ENCODE measurements around the gene TCIRG1.

Gene TCIRG1

DNA sequence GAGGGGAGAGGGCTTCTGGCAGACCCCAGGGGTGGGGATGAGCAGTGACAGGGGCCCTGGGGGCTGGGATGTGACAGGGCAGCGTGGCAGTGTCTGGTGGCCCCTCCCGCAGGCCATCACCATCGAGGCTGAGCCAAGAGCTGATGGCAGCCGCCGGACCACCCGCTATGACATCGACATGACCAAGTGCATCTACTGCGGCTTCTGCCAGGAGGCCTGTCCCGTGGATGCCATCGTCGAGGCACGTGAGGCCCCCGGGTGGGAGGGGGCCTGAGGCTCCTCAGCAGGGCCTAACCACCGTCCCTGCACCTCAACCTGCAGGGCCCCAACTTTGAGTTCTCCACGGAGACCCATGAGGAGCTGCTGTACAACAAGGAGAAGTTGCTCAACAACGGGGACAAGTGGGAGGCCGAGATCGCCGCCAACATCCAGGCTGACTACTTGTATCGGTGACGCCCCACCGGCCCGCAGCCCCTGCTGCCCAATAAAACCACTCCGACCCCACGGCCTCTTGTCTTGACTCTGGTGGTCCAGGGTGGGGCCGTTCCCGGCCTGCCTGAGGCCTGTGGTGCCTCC is 2.6 kb upstream of the TCIRG1 start:
- no peak for FAIRE-seq

DNA sequence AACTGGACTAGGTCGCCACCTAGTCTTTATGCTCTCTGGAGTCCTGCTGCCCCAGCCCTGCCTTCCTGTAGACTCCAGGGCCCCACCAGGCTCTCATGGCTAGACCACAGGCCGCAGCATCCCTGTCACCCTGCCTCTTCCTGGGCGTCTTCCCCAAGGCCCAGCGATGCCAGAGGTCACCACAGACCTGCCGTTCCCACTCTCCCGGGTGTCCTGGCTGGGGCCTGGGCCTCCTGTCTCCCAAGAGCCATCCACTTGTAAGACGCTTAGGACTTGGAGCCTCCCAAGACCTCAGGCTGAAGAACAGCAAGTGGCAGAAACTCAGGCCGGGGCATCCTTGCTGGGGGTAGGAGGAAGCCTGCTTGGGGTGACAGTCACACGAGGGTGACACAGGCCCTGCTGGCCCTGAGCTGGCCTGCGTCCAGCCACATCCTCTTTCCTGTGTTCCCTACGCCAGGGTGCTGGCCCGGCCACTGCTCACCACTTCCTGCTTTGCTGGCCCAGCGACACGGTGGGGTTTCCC is 2.0 kb upstream of the TCIRG1 start:
- FAIRE-seq (no peak), DNase-seq (ENCODE audit: insufficient read length, low spot score) (no peak)

More for the DNA sequence above, 2.6 kb upstream of the TCIRG1 start:
- DNase-seq (ENCODE audit: insufficient read length, low spot score), result no peak

DNA sequence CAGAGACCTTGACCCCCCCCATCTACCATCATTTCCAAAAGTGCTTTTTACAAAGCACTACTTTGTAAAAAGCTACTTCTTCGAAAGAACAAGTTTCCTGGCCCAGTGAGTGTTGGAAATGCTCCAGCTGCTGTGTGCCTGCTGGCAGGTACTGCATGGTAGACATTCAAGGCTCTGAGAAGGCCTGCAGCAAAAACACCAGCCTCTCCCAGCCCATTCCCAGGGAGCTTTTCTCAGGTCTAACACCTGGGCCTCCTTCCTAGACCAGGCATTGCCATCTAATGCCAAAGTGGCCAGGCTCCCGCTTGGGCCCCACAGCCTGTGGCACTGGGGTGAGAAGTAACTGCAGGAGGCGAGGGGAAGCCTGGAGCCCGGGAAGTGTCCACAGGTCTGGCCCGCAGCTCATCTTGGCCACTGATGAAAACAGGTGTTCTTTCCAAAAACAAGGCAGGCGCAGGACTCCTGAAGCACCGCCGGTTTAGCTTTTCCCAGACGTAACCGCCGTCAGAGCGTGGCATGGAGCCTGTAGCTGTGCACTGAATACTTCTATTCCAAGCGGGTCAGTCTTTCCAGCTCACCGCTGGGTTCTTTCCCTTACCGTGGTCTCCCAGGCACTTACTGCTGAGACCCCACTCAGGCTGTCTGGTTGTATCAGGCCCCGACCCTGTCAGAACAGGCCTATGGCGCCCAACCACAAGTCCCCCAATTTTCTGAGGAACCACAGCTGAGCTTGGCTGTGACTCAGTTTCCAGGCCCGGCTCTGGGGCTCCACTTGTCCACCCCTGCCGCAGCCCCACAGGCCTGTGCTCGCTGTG is 1.2 kb upstream of the TCIRG1 start:
- FAIRE-seq (no peak), DNase-seq (ENCODE audit: insufficient read length, low spot score) (no peak)

DNA sequence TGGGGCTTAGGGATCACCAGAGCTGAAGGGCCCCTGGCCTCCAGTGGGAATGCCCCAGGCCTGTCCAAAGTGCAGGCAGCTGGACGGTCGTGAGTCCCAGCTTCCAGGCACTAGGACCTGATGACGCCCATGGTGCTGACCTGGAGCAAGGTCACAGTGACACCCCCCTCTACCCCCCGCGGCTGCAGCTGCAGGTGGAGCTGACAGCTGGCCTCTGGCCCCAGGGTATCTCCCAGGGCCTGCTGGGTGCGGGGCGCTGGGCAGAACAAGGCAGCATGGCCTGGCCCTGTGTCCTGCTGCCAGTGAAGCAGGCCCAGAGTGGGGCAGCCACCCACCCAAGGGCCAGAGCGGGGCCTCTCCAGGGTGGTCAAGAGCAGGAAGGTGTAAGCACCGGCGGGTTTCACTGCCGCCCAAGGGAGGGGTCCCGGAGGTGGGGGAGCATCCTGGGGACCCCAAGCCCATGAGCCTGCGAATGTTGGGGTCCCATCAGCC is 553 bp upstream of the TCIRG1 start:
- no peak for FAIRE-seq
- no peak for DNase-seq (ENCODE audit: insufficient read length, low spot score)

DNA sequence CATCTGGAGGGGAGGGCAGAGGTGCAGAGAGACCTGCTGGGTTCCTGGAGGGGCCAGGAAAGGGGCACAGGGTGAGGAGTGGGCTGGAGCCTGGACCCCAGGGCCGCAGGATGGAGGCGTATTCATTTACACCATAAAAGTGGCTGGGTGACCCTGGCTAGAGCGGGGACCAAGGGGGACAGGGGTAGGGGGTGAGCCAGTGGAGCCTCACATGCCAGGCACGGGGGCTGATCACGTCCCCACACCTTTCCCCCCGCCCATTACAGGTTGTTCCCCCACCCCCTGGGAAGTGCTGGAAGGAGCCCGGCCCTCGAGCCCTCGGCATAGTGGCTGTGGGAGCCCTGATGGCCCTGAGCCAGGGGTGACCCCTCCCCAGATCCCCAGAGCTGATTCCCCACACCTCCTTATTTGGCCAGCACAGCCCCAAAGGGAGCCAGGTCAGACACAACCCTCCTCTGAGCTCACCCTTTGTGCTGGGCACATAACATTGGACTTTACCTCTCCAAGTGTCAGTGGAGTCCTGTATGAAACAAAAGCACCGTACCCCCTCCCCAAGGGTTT is 781 bp downstream of the TCIRG1 start:
- FAIRE-seq (peak; percentile 8), DNase-seq (ENCODE audit: insufficient read length, low spot score) (no peak)

DNA sequence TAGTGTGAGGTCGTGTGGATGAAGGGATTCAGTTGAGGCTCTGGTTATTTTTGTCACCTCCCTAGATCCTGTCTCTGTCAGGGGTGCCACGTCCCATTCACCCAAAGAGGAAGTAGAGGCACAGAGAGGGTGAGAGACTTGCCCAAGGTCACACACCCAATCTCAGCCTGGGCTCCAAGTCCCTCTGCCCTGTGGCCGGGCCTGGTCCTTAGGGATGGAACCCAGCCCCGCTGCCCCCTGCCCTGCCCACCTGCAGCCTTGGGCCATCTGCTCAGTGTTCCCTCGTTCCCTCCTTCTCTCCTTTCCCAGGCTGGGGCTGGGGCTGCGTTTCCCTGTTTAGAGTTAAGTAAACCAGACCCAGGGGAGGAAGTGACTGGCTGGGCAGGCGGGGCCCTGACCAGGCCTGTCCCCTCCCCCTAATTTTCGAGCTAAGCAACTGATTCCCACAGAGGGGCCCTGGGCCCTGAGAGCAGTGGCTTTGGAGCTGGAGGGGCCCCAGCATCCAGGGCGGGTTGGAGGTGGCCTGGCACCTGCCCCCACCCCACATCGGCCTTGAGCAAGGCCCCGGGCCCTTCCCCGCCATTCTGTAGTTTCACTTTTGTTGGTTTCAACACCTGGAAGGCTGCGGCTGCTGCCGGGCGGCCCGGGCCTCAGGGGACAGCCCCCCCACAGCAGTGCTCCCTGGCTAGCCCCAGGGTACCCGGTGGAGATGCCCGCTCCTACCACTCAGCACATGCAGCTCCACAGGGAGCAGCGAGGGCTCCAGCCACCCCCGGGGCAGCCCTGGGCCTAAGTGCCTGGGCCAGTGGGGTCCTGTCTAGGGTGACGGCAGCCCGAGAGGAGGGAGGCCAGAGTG is 1.5 kb downstream of the TCIRG1 start:
- FAIRE-seq (peak; percentile 90), DNase-seq (ENCODE audit: insufficient read length, low spot score) (peak; percentile 97)

DNA sequence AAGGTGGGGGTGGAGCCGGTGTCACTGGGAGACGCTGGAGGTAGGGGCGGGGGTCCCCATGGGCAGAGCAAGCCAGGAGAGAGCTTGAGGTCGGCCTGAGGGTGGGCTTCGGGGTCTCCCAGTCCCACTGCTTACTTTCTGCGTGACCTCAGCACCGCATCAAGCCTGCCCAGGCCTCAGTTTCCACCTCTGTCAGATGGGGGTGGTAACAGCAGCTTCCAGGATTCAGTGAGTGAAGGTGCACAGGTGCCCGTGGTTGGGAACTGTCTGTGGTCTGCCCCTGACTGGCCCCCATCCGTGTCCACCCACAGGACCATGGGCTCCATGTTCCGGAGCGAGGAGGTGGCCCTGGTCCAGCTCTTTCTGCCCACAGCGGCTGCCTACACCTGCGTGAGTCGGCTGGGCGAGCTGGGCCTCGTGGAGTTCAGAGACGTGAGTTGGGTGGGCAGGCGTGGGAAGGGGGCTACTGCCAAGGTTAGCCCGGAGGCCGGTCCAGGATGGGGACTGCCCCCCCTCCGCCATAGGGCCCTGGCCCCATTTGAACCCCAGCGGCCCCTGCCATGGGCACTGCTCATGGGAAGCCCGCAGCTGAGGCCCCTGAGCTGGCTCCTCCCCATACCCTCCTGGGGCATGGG is 2.2 kb downstream of the TCIRG1 start:
- no peak for FAIRE-seq
- DNase-seq (ENCODE audit: insufficient read length, low spot score), result no peak

DNA sequence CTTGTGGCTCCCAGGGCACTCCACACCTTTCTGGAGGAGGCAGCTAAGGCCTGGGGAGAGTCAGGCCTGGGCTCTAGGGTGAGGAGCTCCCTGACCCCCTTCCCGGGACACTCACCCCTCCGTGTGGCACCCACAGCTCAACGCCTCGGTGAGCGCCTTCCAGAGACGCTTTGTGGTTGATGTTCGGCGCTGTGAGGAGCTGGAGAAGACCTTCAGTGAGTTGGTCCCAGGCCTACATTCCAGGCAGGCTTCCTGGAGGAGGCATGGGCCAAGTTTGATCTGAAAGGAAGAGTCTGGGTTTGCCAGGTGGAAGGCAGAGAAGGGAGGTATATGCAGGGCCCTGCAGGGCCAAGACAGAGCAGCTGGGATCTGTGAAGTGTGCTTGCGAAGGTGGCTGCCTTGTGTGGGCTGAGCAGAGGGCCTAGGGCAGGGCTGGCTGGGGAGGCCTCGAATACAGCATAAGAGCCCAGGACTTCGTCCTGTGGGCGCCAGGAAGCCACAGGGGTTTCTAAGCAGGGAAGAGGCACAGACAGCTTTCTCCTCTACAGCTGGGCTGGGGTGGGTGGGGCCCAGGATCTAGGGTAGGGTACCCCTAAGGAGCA is 2.9 kb downstream of the TCIRG1 start:
- DNase-seq (ENCODE audit: insufficient read length, low spot score), result no peak
- FAIRE-seq, result no peak

DNA sequence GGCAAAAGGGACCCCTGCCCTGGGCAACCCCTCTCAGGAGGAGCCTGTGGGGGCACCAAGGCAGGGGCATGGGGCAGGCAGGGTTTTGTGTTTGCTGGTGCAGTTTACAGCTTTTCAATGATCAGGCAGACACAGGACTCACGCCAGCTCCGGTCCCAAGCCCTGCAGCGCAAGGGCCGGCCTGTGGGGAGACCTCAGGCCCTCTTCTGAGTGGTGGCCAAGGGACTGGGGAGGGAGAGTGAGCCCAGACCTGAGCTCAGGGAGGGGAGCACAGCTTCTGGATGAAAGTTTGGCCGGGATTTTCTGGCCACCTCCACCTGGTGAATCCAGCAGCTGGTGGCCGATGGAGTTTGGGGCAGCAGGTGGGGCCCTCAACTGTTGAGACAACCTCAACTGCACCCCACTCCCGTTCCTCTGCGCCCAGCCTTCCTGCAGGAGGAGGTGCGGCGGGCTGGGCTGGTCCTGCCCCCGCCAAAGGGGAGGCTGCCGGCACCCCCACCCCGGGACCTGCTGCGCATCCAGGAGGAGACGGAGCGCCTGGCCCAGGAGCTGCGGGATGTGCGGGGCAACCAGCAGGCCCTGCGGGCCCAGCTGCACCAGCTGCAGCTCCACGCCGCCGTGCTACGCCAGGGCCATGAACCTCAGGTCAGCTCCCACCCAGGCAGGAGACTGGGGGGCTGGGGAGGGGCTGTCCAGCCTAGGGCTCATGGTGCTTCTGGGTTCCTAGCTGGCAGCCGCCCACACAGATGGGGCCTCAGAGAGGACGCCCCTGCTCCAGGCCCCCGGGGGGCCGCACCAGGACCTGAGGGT is 3.6 kb downstream of the TCIRG1 start:
- DNase-seq (ENCODE audit: insufficient read length, low spot score) (no peak), FAIRE-seq (no peak)

DNA sequence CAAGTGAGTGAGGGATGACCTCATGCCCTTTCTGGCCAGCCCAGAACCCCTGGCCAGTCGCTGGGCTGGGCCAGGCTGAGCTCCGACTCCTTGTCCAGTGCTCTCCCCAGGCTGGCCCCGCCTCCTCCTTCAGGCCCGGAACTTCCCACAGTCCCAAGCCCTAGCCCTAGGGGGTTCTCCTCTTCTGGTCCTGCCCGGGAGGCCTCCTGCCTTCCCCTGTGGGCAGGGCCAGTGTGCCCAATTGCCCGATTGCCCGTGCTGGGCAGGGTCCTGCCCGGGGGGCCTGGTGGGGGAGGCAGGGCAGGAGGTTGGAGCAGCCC is 4.2 kb downstream of the TCIRG1 start:
- DNase-seq (ENCODE audit: insufficient read length, low spot score) (no peak), FAIRE-seq (no peak)

DNA sequence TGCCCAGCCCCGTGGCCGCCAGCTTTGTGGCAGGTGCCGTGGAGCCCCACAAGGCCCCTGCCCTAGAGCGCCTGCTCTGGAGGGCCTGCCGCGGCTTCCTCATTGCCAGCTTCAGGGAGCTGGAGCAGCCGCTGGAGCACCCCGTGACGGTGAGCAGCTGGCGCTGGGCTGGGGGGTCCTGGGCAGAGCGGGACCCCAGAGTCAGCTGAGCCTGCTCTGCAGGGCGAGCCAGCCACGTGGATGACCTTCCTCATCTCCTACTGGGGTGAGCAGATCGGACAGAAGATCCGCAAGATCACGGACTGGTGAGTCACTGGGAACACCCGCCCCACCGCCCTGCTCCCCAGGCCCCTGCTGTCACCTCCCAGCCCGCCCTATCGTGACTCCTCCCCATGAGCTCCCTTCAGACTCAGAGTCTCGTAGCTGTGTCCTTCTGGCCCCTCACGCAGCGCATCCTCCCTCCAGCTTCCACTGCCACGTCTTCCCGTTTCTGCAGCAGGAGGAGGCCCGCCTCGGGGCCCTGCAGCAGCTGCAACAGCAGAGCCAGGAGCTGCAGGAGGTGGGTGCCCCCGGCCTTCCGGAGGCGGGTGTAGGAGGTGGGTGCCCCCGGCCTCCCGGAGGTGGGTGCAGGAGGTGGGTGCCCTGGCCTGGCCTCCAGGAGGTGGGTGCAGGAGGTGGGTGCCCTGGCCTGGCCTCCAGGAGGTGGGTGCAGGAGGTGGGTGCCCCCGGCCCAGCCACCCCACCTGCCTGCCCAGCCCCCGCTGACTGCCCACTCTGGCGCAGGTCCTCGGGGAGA is 4.7 kb downstream of the TCIRG1 start:
- DNase-seq (ENCODE audit: insufficient read length, low spot score) (no peak), FAIRE-seq (no peak)

DNA sequence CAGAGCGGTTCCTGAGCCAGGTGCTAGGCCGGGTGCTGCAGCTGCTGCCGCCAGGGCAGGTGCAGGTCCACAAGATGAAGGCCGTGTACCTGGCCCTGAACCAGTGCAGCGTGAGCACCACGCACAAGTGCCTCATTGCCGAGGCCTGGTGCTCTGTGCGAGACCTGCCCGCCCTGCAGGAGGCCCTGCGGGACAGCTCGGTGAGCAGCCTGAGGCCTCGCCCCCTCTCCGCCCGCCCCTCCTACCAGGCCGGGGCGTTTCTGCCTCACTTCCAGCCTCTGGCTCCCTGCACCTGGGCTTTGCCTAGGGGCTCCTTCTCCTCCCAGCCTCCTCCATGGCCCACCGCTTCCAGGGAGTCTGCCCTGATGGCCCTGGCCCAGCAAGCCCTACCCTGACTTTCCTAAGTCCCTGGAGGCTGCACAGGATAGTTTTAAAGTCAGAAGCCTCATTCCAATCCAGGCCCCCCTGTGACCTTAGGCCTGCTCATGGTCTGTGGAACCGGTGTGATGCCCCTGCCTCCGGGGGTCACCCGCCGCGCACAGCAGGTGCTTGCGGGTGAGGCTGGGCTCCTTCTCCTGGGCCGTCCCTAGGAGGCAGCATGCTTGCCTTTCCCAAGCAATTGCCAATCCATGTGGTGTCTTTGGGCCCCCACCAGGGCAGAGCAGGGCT is 5.5 kb downstream of the TCIRG1 start:
- DNase-seq (ENCODE audit: insufficient read length, low spot score) (no peak), FAIRE-seq (no peak)

DNA sequence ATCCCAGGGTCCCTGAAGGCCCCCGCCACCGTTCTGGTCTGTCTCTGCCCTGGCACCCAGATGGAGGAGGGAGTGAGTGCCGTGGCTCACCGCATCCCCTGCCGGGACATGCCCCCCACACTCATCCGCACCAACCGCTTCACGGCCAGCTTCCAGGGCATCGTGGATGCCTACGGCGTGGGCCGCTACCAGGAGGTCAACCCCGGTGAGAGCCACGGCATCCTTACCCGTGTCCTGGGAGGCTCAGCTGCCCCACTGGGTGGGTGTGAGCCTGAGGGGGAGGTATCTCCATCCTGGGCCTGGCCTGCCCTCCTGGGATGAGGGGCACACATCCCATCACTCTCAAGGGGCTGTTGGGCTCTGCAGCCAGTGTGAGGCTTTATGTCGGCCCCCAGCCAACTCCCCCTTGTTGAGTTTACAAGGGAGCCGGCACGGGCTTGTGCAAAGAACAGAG is 6.1 kb downstream of the TCIRG1 start:
- DNase-seq (ENCODE audit: insufficient read length, low spot score), result no peak
- FAIRE-seq, result no peak

DNA sequence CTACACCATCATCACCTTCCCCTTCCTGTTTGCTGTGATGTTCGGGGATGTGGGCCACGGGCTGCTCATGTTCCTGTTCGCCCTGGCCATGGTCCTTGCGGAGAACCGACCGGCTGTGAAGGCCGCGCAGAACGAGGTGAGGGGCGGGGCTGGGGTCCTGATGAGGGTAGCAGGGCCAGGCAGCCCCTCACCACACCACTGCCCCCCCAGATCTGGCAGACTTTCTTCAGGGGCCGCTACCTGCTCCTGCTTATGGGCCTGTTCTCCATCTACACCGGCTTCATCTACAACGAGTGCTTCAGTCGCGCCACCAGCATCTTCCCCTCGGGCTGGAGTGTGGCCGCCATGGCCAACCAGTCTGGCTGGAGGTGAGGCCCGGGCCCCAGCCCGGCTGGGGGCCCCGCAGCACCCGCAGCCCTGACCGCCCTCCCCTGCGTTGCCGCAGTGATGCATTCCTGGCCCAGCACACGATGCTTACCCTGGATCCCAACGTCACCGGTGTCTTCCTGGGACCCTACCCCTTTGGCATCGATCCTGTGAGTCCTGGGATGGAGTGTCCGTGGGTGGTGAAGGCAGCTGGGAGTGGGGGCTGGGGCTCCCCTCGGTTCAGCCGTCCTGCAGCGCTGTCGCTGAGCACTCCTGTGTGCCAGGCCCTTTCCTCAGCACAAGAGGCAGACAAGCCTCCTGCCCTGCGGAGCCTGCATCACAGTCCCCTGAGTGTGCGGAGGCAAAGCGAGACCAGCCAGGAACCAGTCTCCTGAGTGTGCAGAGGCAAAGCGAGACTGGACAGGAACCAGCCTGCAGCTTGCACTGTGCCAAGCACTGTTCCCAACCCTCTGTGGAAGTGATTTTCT is 8.8 kb downstream of the TCIRG1 start:
- FAIRE-seq, result no peak
- no peak for DNase-seq (ENCODE audit: insufficient read length, low spot score)

DNA sequence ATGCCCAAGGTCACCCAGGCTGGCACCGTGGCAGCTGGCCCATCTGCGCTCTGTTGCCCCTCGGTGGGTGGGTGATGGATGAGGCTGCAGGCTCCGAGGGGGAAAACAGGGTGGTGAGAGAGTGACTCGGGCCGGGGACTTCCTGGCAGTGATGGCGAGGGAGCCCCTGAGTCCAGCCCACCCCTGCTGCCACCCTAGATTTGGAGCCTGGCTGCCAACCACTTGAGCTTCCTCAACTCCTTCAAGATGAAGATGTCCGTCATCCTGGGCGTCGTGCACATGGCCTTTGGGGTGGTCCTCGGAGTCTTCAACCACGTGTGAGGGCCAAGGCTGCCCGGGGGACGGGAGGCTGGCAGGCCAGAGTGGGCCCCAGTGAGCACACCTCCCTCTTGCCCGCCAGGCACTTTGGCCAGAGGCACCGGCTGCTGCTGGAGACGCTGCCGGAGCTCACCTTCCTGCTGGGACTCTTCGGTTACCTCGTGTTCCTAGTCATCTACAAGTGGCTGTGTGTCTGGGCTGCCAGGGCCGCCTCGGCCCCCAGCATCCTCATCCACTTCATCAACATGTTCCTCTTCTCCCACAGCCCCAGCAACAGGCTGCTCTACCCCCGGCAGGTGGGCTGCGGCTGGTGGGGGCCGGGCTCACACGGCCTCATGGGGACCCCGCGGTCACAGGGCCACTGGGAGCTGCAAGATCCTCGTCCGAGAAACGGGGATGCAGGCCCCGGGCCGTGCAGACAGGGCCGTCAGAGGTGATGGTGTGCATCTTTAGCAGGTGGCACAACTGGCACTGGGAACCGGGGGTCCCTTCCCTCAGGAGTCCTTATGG is 10.1 kb downstream of the TCIRG1 start:
- DNase-seq (ENCODE audit: insufficient read length, low spot score), result no peak
- FAIRE-seq, result no peak
